ENCODE results near the gene CD180.
"Not testable (repeated sequence)": the region's sequence is repeated elsewhere in the genome, so short reads cannot be mapped to it uniquely, and the experiment has no call there.

Gene CD180

DNA sequence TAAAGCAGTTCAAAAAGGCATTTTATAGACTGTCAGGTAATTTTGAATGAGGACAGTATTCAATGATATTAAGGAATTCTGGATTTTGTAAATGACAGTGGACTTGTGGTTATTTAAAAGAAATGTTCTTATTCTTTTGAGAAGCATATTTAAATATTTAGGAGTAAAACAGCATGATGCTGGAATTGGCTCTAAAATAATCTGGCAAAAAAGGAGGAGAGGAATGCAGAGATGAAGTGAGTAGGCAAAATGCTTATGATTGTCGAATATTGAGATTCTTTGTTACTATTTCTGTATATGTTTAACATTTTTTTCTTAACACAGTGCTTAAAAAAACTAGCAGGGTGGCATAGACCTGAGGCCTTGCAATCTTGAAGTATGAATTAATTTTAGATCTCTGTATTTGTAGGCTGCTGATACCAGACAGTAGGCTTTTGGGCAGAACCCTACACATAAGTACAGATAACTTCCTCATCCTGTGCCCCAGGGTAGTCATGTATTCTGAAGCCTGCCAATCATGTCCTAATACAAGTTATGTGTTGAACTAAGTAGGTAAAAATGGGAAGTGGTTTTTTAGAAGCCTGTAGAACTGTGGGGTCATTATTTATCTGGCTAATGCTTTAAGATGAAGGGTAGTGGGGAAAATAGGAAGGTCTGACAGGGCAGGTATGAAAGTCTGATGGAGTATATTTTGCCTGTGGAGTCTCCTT lies 9.4 kb downstream of the CD180 start:
- DNase-seq, result no peak

DNA sequence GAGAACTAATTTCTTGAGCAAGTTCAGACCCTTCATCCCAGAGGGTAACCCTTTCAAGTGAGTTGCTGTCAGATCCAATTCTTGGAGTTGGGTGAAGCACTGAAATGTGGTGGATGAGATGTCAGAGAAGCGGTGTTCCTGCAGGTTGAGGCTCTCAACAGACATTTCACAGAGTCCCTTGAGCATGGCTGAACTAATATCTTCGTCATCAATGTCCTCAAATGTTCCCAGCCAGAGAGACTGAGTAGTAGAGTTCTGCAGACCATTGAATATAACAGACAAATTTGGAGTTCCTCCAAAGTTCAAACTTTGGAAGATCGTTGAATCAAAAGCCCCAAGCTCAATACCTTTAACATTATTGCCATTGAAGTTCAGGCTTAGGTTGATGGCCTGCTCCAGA lies 12.7 kb downstream of the CD180 start:
- DNase-seq, result no peak

DNA sequence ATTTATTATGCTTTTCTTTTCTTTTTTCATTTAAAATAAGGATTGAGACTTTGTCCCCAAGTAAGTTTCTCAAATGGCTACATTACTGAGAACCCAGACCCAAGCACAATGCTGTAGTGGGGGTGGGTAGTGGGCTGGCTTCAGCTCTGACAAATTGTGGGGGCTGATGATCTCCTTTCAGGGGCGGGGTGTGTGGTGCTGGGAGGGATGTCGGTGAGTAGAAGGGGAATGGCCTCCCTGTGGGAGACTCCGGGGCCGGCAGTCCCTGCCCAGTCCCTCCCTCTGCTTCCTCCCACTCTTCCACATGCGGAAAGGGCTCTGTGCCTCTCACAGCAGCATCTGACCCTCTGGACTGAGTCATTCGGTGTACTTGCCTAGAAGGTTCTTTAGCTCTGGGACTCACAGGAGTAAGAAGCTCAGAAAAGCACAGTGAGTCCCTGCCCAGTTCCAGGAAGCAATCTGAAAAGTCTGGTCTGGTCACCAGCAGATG lies 14.3 kb downstream of the CD180 start:
- DNase-seq, result peak; percentile 7

DNA sequence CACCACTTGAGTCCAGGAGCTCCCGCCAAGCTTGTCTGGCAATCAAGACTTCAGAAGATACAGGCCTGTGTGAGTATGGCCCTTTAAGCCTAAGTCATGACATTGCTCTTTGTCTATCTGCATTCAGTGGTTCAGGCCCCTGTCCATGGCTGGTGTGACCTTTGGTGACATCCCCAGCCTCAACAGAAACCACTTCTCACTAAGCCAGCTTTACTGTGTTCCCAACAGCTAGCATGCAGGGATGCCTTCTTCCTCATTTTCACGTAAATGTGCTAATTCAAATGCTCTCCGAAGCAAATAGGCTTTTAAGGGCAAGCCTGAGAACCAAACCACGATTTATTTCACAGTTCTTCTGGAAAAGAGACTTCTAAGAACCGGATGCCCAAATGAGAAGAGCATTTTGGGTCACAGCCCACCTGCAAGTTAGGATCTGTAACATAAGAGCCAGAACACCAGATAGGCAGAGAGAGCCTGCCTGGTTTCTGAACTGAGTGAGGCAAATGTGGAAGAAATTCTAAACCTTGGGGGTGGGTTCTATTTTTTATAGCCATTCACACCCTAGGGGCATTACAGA lies 14.9 kb downstream of the CD180 start:
- no peak for DNase-seq

DNA sequence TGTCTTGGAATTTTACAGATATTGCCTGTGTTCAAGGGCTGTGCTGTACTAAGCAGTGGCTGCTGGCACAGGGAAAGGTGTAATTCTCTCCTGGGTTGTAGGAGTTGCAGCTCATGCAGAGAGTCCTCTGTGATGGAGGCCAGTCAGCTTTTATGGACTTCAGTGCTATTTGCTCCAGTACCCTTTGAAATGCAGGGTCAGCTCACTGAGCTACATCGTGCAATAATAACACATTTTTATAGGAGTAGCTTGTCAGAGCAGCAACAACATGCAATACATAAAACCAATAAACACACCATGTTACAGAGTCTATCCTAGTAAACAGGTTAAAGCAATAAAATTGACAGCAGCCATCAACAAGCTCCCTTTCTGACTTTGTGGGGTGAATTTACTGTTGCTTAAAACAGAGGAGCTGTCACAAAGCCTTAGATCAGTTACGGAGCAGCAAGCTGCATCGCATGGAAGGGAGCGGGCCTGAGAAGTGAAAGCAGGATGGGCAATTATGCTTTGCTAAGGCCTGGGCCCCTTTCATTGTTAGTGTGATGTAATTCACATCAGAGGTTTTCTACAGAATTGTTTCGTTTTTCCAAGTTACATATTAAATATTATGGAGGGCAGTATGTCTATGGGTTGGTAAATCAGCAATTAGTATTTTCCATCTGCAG lies 16.8 kb downstream of the CD180 start:
- DNase-seq, result no peak

DNA sequence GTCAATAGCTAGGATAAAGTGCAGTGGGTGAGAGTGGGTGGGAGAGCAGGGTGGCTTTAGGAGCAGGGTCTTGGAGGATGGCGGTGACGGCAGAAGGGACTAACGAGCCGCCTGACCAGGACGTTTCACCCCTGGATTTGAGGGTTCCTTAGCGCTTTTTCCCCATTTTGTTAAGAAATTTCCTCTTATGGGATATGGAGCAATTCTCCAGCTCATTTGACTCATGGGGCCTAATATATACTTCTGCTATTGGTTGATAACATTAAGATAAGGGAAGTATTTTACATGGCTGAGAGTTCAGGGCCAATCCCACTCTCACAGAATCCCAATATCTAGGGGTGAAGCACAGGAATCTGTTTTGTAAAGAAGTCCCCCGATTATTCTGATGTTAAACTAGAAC lies 17.6 kb downstream of the CD180 start:
- no peak for DNase-seq

DNA sequence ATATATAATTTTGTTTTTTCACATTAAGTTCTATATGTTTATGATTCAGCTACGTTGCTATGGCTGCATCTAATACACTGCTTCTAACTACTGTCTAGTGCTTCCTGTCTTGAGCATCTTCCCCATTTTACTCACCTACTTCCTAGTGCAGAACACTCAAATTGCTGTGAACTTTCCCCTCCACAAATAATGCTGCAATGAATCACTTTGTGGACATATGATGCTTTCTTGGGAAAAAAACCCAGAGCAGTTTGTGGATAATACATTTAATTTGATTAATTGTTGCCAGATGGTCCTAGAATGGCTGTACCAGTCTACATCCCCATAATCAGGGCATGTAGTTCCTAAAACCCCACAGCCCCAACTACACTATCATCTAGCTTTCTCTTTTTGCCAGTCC lies 18.5 kb downstream of the CD180 start:
- DNase-seq, result no peak

DNA sequence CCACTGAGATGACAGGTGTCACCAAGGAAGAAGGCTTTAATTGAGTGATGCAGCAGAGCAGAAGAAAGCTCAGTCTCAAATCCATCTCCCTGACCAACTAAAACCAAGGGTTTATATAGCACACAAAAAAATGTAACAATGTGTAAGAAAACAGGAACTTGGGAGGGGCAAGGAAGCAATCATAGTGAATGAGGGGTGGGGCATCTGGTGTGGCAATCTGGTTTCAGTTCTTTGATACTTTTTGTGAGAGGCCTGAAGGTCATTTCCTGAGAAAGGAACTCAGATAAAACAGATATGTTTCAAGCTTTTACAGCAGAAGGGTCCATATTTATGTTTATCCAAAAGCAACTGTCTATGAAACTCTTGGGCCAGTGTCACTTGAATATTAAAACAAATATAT lies 19.7 kb downstream of the CD180 start:
- DNase-seq, result no peak

DNA sequence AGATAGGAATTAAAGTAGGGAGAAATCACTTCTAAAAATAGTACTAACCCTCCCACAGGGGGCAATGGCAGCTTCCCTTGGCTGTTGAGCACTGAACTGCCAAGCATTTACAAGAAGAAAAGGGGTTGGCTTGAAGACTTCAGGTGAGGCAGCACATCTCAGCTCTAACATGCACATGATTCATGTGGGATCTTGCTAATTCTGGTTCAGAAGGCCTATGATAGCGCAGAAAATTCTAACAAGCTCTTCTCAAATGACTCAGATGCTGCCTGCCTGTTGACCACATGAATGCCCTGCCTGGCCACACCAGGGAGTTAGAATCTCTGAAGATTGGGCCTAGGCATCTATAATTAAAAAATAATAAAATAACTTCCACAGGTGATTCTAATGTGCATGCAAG lies 22.6 kb downstream of the CD180 start:
- DNase-seq, result no peak

DNA sequence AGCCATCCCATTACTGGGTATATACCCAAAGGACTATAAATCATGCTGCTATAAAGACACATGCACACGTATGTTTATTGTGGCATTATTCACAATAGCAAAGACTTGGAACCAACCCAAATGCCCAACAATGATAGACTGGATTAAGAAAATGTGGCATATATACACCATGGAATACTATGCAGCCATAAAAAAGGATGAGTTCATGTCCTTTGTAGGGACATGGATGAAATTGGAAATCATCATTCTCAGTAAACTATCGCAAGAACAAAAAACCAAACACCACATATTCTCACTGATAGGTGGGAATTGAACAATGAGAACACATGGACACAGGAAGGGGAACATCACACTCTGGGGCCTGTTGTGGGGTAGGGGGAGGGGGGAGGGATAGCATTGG lies 23.2 kb downstream of the CD180 start:
- not testable (repeated sequence) for DNase-seq

DNA sequence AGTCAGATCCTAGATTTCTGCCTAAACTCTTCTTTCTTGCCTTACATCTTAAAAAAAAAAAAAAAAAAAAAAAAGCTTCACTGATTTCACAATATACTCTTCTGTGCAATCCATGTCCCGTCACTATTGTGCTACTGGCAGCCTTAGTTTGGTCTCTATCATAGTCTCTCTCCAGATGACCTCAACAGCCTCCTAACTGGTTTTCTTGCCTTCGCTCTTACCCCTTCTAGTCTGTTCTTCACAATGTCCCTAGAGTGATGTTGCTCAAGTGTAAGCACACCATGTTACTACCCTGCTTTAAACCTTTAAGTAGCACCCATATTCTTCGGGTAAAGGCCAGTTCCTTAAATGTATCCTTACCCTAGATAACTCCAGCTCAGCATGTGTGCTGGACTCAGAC lies 25.8 kb downstream of the CD180 start:
- DNase-seq, result no peak

DNA sequence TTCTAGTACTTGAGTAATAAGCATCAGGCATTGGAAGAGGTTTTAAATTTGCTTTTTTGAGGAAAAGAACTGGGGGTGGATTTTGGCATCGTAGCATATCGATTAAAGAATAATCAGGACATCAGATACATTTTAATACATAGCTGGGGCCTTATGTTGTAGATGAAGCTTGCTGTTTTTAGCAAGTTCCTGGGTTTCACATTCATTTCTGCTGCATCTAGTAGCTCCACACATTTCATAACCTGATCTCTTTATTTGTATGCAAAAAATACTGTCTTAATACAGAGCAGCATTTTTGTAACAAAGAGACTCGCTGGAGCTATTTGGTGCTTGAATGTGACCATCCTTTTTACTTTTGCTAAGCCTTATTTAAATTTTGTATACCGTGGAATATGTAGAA lies 28.5 kb downstream of the CD180 start:
- DNase-seq, result no peak

DNA sequence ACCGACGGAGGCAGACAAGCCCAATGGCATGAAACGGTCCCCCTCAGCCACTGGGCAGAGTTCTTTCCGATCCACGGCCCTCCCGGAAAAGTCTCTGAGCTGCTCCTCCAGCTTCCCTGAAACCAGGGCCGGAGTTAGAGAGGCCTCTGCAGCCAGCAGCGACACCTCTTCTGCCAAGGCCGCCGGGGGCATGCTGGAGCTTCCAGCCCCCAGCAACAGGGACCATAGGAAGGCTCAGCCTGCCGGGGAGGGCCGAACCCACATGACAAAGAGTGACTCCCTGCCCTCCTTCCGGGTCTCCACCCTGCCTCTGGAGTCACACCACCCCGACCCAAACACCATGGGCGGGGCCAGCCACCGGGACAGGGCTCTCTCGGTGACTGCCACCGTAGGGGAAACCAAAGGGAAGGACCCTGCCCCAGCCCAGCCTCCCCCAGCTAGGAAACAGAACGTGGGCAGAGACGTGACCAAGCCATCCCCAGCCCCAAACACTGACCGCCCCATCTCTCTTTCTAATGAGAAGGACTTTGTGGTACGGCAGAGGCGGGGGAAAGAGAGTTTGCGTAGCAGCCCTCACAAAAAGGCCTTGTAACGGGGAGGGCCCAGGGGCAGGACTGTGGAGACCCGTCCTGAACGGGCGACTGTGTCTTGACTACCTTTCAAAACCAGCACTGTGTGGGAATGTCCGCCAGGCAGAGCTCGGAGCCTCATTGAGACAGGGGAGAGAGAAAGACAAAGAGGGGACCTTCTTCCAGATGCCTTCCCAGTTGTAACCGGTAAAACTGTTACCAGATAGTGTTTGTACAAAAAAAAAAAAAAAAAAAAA lies 29.9 kb downstream of the CD180 start:
- DNase-seq, result no peak

DNA sequence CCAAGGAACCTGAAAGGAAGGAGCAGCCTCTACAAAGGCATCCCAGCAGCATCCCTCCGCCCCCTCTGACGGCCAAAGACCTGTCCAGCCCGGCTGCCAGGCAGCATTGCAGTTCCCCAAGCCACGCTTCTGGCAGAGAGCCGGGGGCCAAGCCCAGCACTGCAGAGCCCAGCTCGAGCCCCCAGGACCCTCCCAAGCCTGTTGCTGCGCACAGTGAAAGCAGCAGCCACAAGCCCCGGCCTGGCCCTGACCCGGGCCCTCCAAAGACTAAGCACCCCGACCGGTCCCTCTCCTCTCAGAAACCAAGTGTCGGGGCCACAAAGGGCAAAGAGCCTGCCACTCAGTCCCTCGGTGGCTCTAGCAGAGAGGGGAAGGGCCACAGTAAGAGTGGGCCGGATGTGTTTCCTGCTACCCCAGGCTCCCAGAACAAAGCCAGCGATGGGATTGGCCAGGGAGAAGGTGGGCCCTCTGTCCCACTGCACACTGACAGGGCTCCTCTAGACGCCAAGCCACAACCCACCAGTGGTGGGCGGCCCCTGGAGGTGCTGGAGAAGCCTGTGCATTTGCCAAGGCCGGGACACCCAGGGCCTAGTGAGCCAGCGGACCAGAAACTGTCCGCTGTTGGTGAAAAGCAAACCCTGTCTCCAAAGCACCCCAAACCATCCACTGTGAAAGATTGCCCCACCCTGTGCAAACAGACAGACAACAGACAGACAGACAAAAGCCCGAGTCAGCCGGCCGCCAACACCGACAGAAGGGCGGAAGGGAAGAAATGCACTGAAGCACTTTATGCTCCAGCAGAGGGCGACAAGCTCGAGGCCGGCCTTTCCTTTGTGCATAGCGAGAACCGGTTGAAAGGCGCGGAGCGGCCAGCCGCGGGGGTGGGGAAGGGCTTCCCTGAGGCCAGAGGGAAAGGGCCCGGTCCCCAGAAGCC lies 30.8 kb downstream of the CD180 start:
- DNase-seq, result peak; percentile 17

DNA sequence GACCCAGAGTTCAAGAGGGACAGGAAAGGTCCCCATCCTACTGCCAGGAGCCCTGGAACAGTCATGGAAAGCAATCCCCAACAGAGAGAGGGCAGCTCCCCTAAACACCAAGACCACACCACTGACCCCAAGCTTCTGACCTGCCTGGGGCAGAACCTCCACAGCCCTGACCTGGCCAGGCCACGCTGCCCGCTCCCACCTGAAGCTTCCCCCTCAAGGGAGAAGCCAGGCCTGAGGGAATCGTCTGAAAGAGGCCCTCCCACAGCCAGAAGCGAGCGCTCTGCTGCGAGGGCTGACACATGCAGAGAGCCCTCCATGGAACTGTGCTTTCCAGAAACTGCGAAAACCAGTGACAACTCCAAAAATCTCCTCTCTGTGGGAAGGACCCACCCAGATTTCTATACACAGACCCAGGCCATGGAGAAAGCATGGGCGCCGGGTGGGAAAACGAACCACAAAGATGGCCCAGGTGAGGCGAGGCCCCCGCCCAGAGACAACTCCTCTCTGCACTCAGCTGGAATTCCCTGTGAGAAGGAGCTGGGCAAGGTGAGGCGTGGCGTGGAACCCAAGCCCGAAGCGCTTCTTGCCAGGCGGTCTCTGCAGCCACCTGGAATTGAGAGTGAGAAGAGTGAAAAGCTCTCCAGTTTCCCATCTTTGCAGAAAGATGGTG lies 31.6 kb downstream of the CD180 start:
- no peak for DNase-seq

DNA sequence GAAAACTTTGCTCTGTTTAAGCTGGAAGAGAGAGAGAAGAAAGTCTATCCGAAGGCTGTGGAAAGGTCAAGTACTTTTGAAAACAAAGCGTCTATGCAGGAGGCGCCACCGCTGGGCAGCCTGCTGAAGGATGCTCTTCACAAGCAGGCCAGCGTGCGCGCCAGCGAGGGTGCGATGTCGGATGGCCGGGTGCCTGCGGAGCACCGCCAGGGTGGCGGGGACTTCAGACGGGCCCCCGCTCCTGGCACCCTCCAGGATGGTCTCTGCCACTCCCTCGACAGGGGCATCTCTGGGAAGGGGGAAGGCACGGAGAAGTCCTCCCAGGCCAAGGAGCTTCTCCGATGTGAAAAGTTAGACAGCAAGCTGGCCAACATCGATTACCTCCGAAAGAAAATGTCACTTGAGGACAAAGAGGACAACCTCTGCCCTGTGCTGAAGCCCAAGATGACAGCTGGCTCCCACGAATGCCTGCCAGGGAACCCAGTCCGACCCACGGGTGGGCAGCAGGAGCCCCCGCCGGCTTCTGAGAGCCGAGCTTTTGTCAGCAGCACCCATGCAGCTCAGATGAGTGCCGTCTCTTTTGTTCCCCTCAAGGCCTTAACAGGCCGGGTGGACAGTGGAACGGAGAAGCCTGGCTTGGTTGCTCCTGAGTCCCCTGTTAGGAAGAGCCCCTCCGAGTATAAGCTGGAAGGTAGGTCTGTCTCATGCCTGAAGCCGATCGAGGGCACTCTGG lies 32.6 kb downstream of the CD180 start:
- DNase-seq, result no peak

DNA sequence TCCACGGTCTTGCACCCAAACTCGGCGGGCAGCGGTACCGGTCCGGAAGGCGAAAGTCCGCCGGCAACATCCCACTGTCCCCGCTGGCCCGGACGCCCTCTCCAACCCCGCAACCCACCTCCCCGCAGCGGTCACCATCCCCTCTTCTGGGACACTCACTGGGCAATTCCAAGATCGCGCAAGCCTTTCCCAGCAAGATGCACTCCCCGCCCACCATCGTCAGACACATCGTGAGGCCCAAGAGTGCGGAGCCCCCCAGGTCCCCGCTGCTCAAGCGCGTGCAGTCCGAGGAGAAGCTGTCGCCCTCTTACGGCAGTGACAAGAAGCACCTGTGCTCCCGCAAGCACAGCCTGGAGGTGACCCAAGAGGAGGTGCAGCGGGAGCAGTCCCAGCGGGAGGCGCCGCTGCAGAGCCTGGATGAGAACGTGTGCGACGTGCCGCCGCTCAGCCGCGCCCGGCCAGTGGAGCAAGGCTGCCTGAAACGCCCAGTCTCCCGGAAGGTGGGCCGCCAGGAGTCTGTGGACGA lies 33.3 kb downstream of the CD180 start:
- DNase-seq, result no peak

DNA sequence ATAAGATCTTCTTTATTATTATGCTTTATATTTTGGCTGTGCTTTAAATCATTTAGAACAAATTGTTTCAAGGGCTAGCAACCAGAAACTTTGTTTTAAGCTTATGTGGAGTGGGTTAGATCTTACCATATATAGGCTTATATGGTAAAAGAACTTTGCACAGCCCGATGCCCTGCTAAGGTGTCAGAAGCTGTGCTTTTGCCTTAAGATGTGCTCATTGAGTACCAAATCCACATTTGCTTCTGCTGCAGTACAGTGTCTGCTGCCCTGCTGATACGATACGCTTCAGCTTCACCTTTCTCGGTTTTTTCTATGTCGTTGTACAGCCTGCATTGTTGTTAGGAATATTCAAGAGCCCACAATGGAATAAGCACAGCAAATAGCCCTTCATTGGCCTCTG lies 34.8 kb downstream of the CD180 start:
- no peak for DNase-seq

DNA sequence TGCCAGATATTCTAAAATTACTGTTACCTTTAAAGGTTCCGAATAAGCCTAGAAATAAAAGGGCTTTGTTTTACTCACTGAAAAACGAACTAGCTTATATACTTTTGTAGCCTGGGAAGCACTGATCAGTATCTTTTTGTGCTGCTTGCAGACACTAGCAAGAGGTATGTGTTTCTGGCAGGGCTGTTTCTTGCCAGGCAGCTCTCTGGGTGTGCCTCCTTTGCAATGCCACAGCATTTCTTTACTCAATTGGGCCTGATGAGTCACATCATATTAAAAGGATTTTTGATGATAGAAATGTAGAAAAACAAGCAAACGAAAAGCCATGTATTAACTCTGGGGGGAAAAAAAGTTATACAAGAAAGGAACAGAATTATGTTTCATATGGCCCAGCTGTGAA lies 35.6 kb downstream of the CD180 start:
- peak; percentile 56 for DNase-seq

DNA sequence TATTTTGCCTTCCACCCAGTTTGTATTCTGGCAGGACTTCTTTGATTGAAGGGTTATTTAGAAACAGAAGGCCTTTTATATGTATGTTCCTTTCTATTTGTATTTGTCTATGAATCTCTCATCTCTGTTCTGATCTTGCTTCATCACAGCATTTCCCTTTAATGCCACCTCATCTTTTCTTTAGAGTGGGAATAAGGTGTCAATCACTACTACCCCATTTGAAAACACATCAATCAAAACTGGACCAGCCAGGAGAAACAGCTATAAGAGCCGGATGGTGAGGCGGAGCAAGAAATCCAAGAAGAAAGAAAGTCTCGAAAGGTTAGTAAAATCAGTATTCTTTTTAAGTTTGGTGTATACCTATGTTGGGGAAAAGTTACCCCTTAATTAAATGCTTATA lies 36.3 kb downstream of the CD180 start:
- no peak for DNase-seq
